ENCODE measurements around the gene ACSM6.

GRCh38 chr10:95178797-95179196 lies 15.2 kb upstream of the ACSM6 start:
- TF ChIP-seq POLR2A (IDR thresholded peaks at IDR 0.05) (no peak), CTCF (IDR thresholded peaks at IDR 0.05) (no peak), EP300 (IDR thresholded peaks at IDR 0.05) (no peak)

Data from tibial nerve (tissue), 4 donors.